H1 (cell line): ENCODE results near the gene ZNF143. TPM values are rescaled to one million over a fixed set of nuclear protein-coding genes. Genes with fewer than 3 reads are reported as not detected.

ENCODE experiments used
- CTCF ChIA-PET: fragments of 300-600 bp; sonication (Branson Sonifier 250); formaldehyde crosslinking; loops from one replicate; lab custom pipeline; 2021; ENCODE audit not compliant: partially characterized antibody; lab: Charles Lee
- POLR2A ChIA-PET: fragments of 300-600 bp; sonication (Branson Sonifier 250); formaldehyde crosslinking; loops from one replicate; lab custom pipeline; 2021; ENCODE audit warnings: inconsistent platforms; ENCODE audit not compliant: partially characterized antibody; lab: Charles Lee
- DNase-seq, 2 experiments: peaks; one replicate each; pipeline versions ENCODE4 v3.0.0 to v3.0.0-alpha.2; 2010 to 2022; ENCODE audit warnings: low spot score in 2 of 2, low read depth in 1 of 2, mixed read lengths in 1 of 2
- FAIRE-seq: peaks from 2 replicates; lab custom pipeline; 2011; peaks lifted over from hg19 to GRCh38; lab: Jason Lieb, UNC
- H2AFZ ChIP-seq: 2 replicates; pipeline ENCODE4 v1.8.1; 2012; ENCODE audit warnings: low read length, inconsistent platforms
- H2AK5ac ChIP-seq: 2 replicates; pipeline ENCODE4 v1.6.1; 2013; ENCODE audit warnings: low read depth, low read length
- H2BK120ac ChIP-seq: replicated peaks from 2 replicates; pipeline ENCODE3; 2013; ENCODE audit warnings: low read depth, low read length, inconsistent platforms
- H2BK12ac ChIP-seq: 2 replicates; pipeline ENCODE4 v1.6.1; 2013; ENCODE audit warnings: low read depth, low read length
- H2BK15ac ChIP-seq: 2 replicates; pipeline ENCODE4 v1.6.1; 2013; ENCODE audit warnings: low read length
- H2BK20ac ChIP-seq: 2 replicates; pipeline ENCODE4 v1.6.1; 2013; ENCODE audit warnings: low read length
- H2BK5ac ChIP-seq: 2 replicates; pipeline ENCODE4 v1.6.1; 2013; ENCODE audit warnings: low read depth, low read length
- H3K14ac ChIP-seq: 2 replicates; pipeline ENCODE4 v1.6.1; 2013; ENCODE audit warnings: inconsistent platforms; ENCODE audit not compliant: insufficient read length
- H3K18ac ChIP-seq: 2 replicates; pipeline ENCODE4 v1.6.1; 2013; ENCODE audit warnings: low read length; ENCODE audit errors: extremely low read depth
- H3K23ac ChIP-seq: 2 replicates; pipeline ENCODE4 v1.6.1; 2013; ENCODE audit warnings: inconsistent platforms; ENCODE audit not compliant: insufficient read length
- H3K23me2 ChIP-seq: 2 replicates; pipeline ENCODE4 v1.6.1; 2013; ENCODE audit warnings: low read depth, low read length
- H3K27ac ChIP-seq: 2 replicates; pipeline ENCODE4 v1.6.1; 2011; ENCODE audit warnings: low read depth, low read length, inconsistent platforms
- H3K27me3 ChIP-seq, 4 experiments: replicated peaks in 1 of 4; 1 replicate in 1 of 4; 2 replicates in 3 of 4; pipeline versions ENCODE4 v1.6.1 to v1.8.1; 2011 to 2013; ENCODE audit warnings: low read length in 3 of 4, mild to moderate bottlenecking in 3 of 4, inconsistent platforms in 2 of 4, mixed read lengths in 2 of 4, moderate library complexity in 1 of 4; ENCODE audit not compliant: control insufficient read depth in 3 of 4, insufficient read depth in 3 of 4; ENCODE audit errors: extremely low read depth in 1 of 4
- H3K36me3 ChIP-seq, 4 experiments: 2 replicates each; pipeline versions ENCODE4 v1.6.1 to v1.8.1; 2011 to 2013; ENCODE audit warnings: mild to moderate bottlenecking in 4 of 4, low read length in 3 of 4, moderate library complexity in 2 of 4, control low read depth in 1 of 4, inconsistent platforms in 1 of 4; ENCODE audit not compliant: insufficient read depth in 4 of 4, control insufficient read depth in 2 of 4
- H3K4ac ChIP-seq: replicated peaks from 2 replicates; pipeline ENCODE3; 2013; ENCODE audit warnings: low read length, low read depth, mixed read lengths, inconsistent platforms; ENCODE audit not compliant: insufficient read length
- H3K4me1 ChIP-seq, 4 experiments: replicated peaks in 1 of 4; 1 replicate in 1 of 4; 2 replicates in 3 of 4; pipeline versions ENCODE4 v1.6.1 to v1.8.1; 2011 to 2013; ENCODE audit warnings: low read length in 3 of 4, inconsistent platforms in 2 of 4, mixed read lengths in 1 of 4; ENCODE audit not compliant: insufficient read depth in 4 of 4, control insufficient read depth in 3 of 4
- H3K4me2 ChIP-seq, 2 experiments: 2 replicates each; pipeline versions ENCODE4 v1.6.1 to v1.8.1; 2011 to 2013; ENCODE audit warnings: low read depth in 2 of 2, low read length in 2 of 2, control low read depth in 1 of 2, inconsistent platforms in 1 of 2, mild to moderate bottlenecking in 1 of 2; ENCODE audit not compliant: insufficient read depth in 1 of 2
- H3K4me3 ChIP-seq, 4 experiments: fragments of 200-600, 300-600 bp in 1 of 4; sonication (generic), shearing (Covaris generic), sonication (Bioruptor Twin) in 1 of 4; 2 replicates each; pipeline versions ENCODE4 v1.5.1 to v1.8.1; 2011 to 2016; ENCODE audit warnings: low read length in 4 of 4, low read depth in 3 of 4, control low read depth in 2 of 4, inconsistent platforms in 2 of 4, mild to moderate bottlenecking in 2 of 4, mixed read lengths in 1 of 4, moderate library complexity in 1 of 4; ENCODE audit not compliant: insufficient read depth in 2 of 4; ENCODE audit errors: extremely low read depth in 1 of 4
- H3K56ac ChIP-seq: replicated peaks from 2 replicates; pipeline ENCODE3; 2013; ENCODE audit warnings: low read depth, mild to moderate bottlenecking, mixed read lengths, low read length, inconsistent platforms; ENCODE audit not compliant: insufficient read length
- H3K79me1 ChIP-seq: 2 replicates; pipeline ENCODE4 v1.6.1; 2013; ENCODE audit warnings: low read depth, low read length, control low read depth
- H3K79me2 ChIP-seq, 2 experiments: 2 replicates each; pipeline versions ENCODE4 v1.6.1 to v1.8.1; 2012 to 2013; ENCODE audit warnings: low read length in 2 of 2, mild to moderate bottlenecking in 2 of 2, inconsistent platforms in 1 of 2; ENCODE audit not compliant: insufficient read depth in 2 of 2, control insufficient read depth in 1 of 2
- H3K9ac ChIP-seq, 4 experiments: replicated peaks in 1 of 4; 1 replicate in 1 of 4; 2 replicates in 3 of 4; pipeline versions ENCODE4 v1.6.1 to v1.8.1; 2011 to 2013; ENCODE audit warnings: low read depth in 3 of 4, low read length in 3 of 4, control low read depth in 2 of 4, mild to moderate bottlenecking in 2 of 4, moderate library complexity in 2 of 4, inconsistent platforms in 1 of 4; ENCODE audit errors: extremely low read depth in 1 of 4
- H3K9me3 ChIP-seq, 2 experiments: 2 replicates each; pipeline versions ENCODE4 v1.6.1 to v1.8.1; 2012 to 2013; ENCODE audit warnings: mild to moderate bottlenecking in 2 of 2, moderate library complexity in 2 of 2, control low read depth in 1 of 2, inconsistent platforms in 1 of 2, low read depth in 1 of 2, low read length in 1 of 2, mixed read lengths in 1 of 2; ENCODE audit not compliant: insufficient read depth in 2 of 2
- H4K20me1 ChIP-seq, 2 experiments: replicated peaks in 1 of 2; 2 replicates each; pipeline versions ENCODE3 to v1.8.1; 2011 to 2013; ENCODE audit warnings: inconsistent platforms in 2 of 2, low read length in 2 of 2, mild to moderate bottlenecking in 1 of 2; ENCODE audit not compliant: insufficient read depth in 2 of 2, control insufficient read depth in 1 of 2
- H4K5ac ChIP-seq: 2 replicates; pipeline ENCODE4 v1.6.1; 2013; ENCODE audit warnings: low read length, low read depth, mixed read lengths, inconsistent platforms; ENCODE audit not compliant: insufficient read length
- H4K8ac ChIP-seq: 2 replicates; pipeline ENCODE4 v1.8.0; 2013; ENCODE audit warnings: mild to moderate bottlenecking, moderate library complexity, low read length, inconsistent platforms; ENCODE audit not compliant: insufficient read depth; ENCODE audit errors: extremely low read depth
- H4K91ac ChIP-seq: replicated peaks from 2 replicates; pipeline ENCODE3; 2013; ENCODE audit warnings: low read length, mixed read lengths, inconsistent platforms; ENCODE audit not compliant: insufficient read length
- CTCF ChIP-seq, 3 experiments: IDR thresholded peaks; 1 replicate in 2 of 3; 2 replicates in 1 of 3; pipeline versions ENCODE4 v1.5.1 to v1.6.1; 2011; ENCODE audit warnings: low read length in 3 of 3, mild to moderate bottlenecking in 3 of 3, inconsistent platforms in 2 of 3, low read depth in 1 of 3, moderate library complexity in 1 of 3; ENCODE audit not compliant: insufficient read depth in 1 of 3; ENCODE audit errors: control extremely low read depth in 1 of 3
- HDAC6 ChIP-seq: IDR thresholded peaks from one replicate; pipeline ENCODE4 v1.7.1; 2012; ENCODE audit warnings: low read depth, mild to moderate bottlenecking, inconsistent platforms, low read length, moderate library complexity
- MAX ChIP-seq: IDR thresholded peaks from 2 replicates; pipeline ENCODE4 v1.6.1; 2012; ENCODE audit warnings: inconsistent platforms
- WGBS, 2 experiments: shearing (Covaris generic) in 1 of 2; methylation state at CpG; one replicate each; pipeline versions ENCODE4 v1.1.6 to v1.1.7; 2013 to 2015; ENCODE audit warnings: low lambda C conversion rate in 2 of 2, mixed read lengths in 2 of 2, inconsistent platforms in 1 of 2, low coverage in 1 of 2, missing lambda C conversion rate in 1 of 2; ENCODE audit not compliant: insufficient replicate concordance in 2 of 2, insufficient coverage in 1 of 2, insufficient read length in 1 of 2; ENCODE audit errors: extremely low coverage in 1 of 2, missing lambda C conversion rate in 1 of 2; 5-methylcytosine and 5-hydroxymethylcytosine counted together
- polyA plus RNA-seq, 7 experiments: library from polyadenylated mRNA; depleted of rRNA in 3 of 7; stranded (reverse) in 5 of 7; unstranded in 2 of 7; fragments of >200 nt in 5 of 7; fragments of 200-250 nt in 2 of 7; gene quantifications; 1 replicate in 5 of 7; 2 replicates in 1 of 7; 4 replicates in 1 of 7; pipeline versions ENCODE4 v1.2.1 to v1.2.3, GENCODE V29; 2011 to 2013; ENCODE audit warnings: missing spikeins in 2 of 7, mixed read lengths in 2 of 7
- total RNA-seq: library from RNA; stranded (reverse); fragmentation: NEBNext Ultra II Directional; extraction: Animal tissue kit (Norgen Biotek cat#: 25700); gene quantifications from 2 replicates; pipeline ENCODE4 v1.2.1, GENCODE V29; 2021

The ZNF143 gene
- total and polyA plus RNA-seq, 2 of the 8 experiments (the other 6 are each of a cell fraction or from before 2014, with no cell fraction given): 43.0 to 69.2 TPM

- Histone ChIP-seq H2AK5ac (peak overlapping the region; percentile 71; the same call in 1 of the 2 replicates), H3K56ac (no peak overlapping the region), H4K8ac (no peak overlapping the region), H3K4me1 (peaks cover 5 to 23% (median 13%) of the 10 kb centered on the region in 4 experiments), H3K27me3 (no peaks in the 10 kb centered on the region; a peak in 2 of 7 replicates), H2BK15ac (no peak overlapping the region), H3K4me2 (no peak overlapping the region), H4K20me1 (no peaks in the 10 kb centered on the region), H2BK20ac (no peak overlapping the region), H3K23ac (no peak overlapping the region), H3K79me2 (no peaks in the 10 kb centered on the region), H3K36me3 (no peaks in the 10 kb centered on the region), H2BK5ac (no peak overlapping the region), H3K23me2 (no peaks in the 10 kb centered on the region; the same call in 1 of the 2 replicates), H2AFZ (no peak overlapping the region), H4K5ac (no peak overlapping the region), H3K18ac (no peak overlapping the region), H3K27ac (no peak overlapping the region), H3K14ac (no peak overlapping the region), H3K9ac (no peak overlapping the region), H4K91ac (no peak overlapping the region), H3K4me3 (no peak overlapping the region), H3K4ac (no peak overlapping the region), H2BK12ac (no peak overlapping the region), H2BK120ac (no peak overlapping the region), H3K9me3 (no peaks in the 10 kb centered on the region), H3K79me1 (no peaks in the 10 kb centered on the region)
- ChIA-PET POLR2A (interaction anchor here (0.6 to 1.5 kb wide), 4 partner anchors 8 to 106 kb away, joined by 3 to 5 read pairs (median 4); partner anchors contain the start of gene ZNF143), CTCF (interaction anchor here (1.2 to 3.0 kb wide), 3 partner anchors 9 to 42 kb away, joined by 4 to 23 read pairs (median 7); no protein-coding TSS in a partner anchor)
- DNase-seq (no peak), FAIRE-seq (no peak)
- WGBS, 2 experiments: 94% methylated on average over 5 of the region's 5 CpGs; no CpG with 5 or more reads in 1 of the 2 experiments
- TF ChIP-seq MAX (no peak), HDAC6 (no peak), CTCF (IDR thresholded peaks at IDR 0.05; ENCODE audit: control extremely low read depth in 1 of 3, insufficient read depth in 1 of 3, low read depth in 1 of 3, low read length in 3 of 3) (no peak)
Observed at GRCh38 chr11:9567401-9567800, 106.6 kb downstream of the ZNF143 start.
